CD4-positive, alpha-beta T cell treated with Interleukin-15 for 1 hour (primary cell): ENCODE results near the gene DRC1.

Source experiments
- DNase-seq: peaks from one replicate; pipeline ENCODE4 v3.0.0-alpha.2; 2020

Gene DRC1

GRCh38 chr2:26400723-26401122 lies 997 bp upstream of the DRC1 start:
- DNase-seq = no peak

GRCh38 chr2:26407526-26407925 lies 5.8 kb downstream of the DRC1 start:
- DNase-seq = no peak

- DNase-seq = no peak
Observed at GRCh38 chr2:26409785-26410184, 8.1 kb downstream of the DRC1 start.

- DNase-seq = no peak
Observed at GRCh38 chr2:26410764-26411243, 9.1 kb downstream of the DRC1 start.

- DNase-seq = no peak
Observed at GRCh38 chr2:26411419-26411818, 9.7 kb downstream of the DRC1 start.

- DNase-seq = no peak
Observed at GRCh38 chr2:26412091-26412673, 10.5 kb downstream of the DRC1 start.

GRCh38 chr2:26414311-26414710 lies 12.6 kb downstream of the DRC1 start:
- no peak for DNase-seq

- DNase-seq = no peak
Observed at GRCh38 chr2:26421961-26422360, 20.2 kb downstream of the DRC1 start.

- DNase-seq = no peak
Observed at GRCh38 chr2:26422947-26423629, 21.4 kb downstream of the DRC1 start.

GRCh38 chr2:26423750-26424149 lies 22.0 kb downstream of the DRC1 start:
- DNase-seq = no peak

- DNase-seq = no peak
Observed at GRCh38 chr2:26424221-26424620, 22.5 kb downstream of the DRC1 start.

- no peak for DNase-seq
Observed at GRCh38 chr2:26428846-26429245, 27.1 kb downstream of the DRC1 start.

GRCh38 chr2:26429779-26430578 lies 28.3 kb downstream of the DRC1 start:
- DNase-seq = no peak

- no peak for DNase-seq
Observed at GRCh38 chr2:26430826-26431225, 29.1 kb downstream of the DRC1 start.

GRCh38 chr2:26432363-26432762 lies 30.6 kb downstream of the DRC1 start:
- no peak for DNase-seq

GRCh38 chr2:26432859-26433258 lies 31.1 kb downstream of the DRC1 start:
- no peak for DNase-seq

- no peak for DNase-seq
Observed at GRCh38 chr2:26435106-26435505, 33.4 kb downstream of the DRC1 start.

- no peak for DNase-seq
Observed at GRCh38 chr2:26438526-26438925, 36.8 kb downstream of the DRC1 start.

GRCh38 chr2:26438926-26439325 lies 37.2 kb downstream of the DRC1 start:
- no peak for DNase-seq

GRCh38 chr2:26442301-26442700 lies 40.6 kb downstream of the DRC1 start:
- DNase-seq = no peak

- no peak for DNase-seq
Observed at GRCh38 chr2:26442707-26443106, 41.0 kb downstream of the DRC1 start.

- DNase-seq = no peak
Observed at GRCh38 chr2:26444236-26444635, 42.5 kb downstream of the DRC1 start.

GRCh38 chr2:26448651-26449050 lies 46.9 kb downstream of the DRC1 start:
- no peak for DNase-seq
